Uterus (tissue), 2 donors: Measurements from ENCODE around the gene DDX3X.

Source experiments
- CTCF ChIP-seq, 4 experiments: fragments of 200-600 bp in 2 of 4; fragments of 450-650 bp in 2 of 4; sonication (generic) in 2 of 4; IDR thresholded peaks; one replicate each; pipeline ENCODE4 v1.5.1; 2016 to 2019; ENCODE audit warnings: antibody characterized with exemption in 4 of 4, mild to moderate bottlenecking in 2 of 4, moderate library complexity in 1 of 4
- POLR2A ChIP-seq, 2 donors: fragments of 450-650 bp; IDR thresholded peaks; one replicate each; pipeline ENCODE4 v1.6.1; 2016; ENCODE audit warnings: antibody characterized with exemption in 2 of 2, mild to moderate bottlenecking in 1 of 2, moderate library complexity in 1 of 2

GRCh38 chrX:41405551-41405950 is 71.6 kb downstream of the DDX3X start:
- TF ChIP-seq CTCF (IDR thresholded peaks at IDR 0.05) (no peak), POLR2A (IDR thresholded peaks at IDR 0.05) (no peak)
